Transverse colon (tissue), 4 donors: ENCODE data around the gene CDKAL1. TPM values are rescaled to one million over a fixed set of nuclear protein-coding genes. Genes with fewer than 3 reads are reported as not detected.

Source experiments
- DNase-seq: peaks from one replicate; pipeline ENCODE4 v3.0.0-alpha.2; 2019
- H3K27ac ChIP-seq, 4 donors: fragments of 200-600 bp; sonication (generic); 2 replicates each; pipeline ENCODE4 v1.5.1; 2016 to 2018; ENCODE audit warnings: inconsistent platforms in 4 of 4
- H3K27me3 ChIP-seq: fragments of 200-600 bp; sonication (generic); 2 replicates; pipeline ENCODE4 v1.5.1; 2017; ENCODE audit warnings: inconsistent platforms
- H3K36me3 ChIP-seq, 4 donors: fragments of 200-600 bp; sonication (generic); 2 replicates each; pipeline ENCODE4 v1.5.1; 2017 to 2019; ENCODE audit warnings: inconsistent platforms in 4 of 4
- H3K4me1 ChIP-seq, 4 donors: fragments of 200-600 bp; sonication (generic); 2 replicates each; pipeline ENCODE4 v1.5.1; 2017 to 2020; ENCODE audit warnings: inconsistent platforms in 4 of 4
- H3K4me3 ChIP-seq, 4 donors: fragments of 200-600 bp; sonication (generic); 1 replicate in 1 of 4; 2 replicates in 3 of 4; pipeline versions ENCODE4 v1.5.1 to v1.6.1; 2017 to 2019; ENCODE audit warnings: inconsistent platforms in 4 of 4
- H3K9me3 ChIP-seq, 2 donors: fragments of 200-600 bp; sonication (generic); 2 replicates each; pipeline ENCODE4 v1.5.1; 2017 to 2019; ENCODE audit warnings: inconsistent platforms in 2 of 2
- CTCF ChIP-seq, 5 experiments: fragments of 200-600 bp in 3 of 5; fragments of 450-650 bp in 2 of 5; sonication (generic) in 3 of 5; IDR thresholded peaks; 1 replicate in 2 of 5; 2 replicates in 3 of 5; pipeline ENCODE4 v1.5.1; 2016 to 2017; ENCODE audit warnings: antibody characterized with exemption in 5 of 5, inconsistent platforms in 3 of 5, mild to moderate bottlenecking in 2 of 5, moderate library complexity in 1 of 5
- EP300 ChIP-seq: sonication (generic); formaldehyde crosslinking; IDR thresholded peaks from one replicate; pipeline ENCODE4 v1.6.1; 2017; ENCODE audit warnings: antibody characterized with exemption, low read depth
- POLR2A ChIP-seq: fragments of 450-650 bp; IDR thresholded peaks from one replicate; pipeline ENCODE4 v1.6.1; 2016; ENCODE audit warnings: antibody characterized with exemption, mild to moderate bottlenecking, moderate library complexity
- POLR2AphosphoS5 ChIP-seq, 3 donors: sonication (generic); formaldehyde crosslinking; IDR thresholded peaks; one replicate each; pipeline ENCODE4 v1.6.1; 2016; ENCODE audit warnings: antibody characterized with exemption in 3 of 3
- WGBS, 2 donors: methylation state at CpG; one replicate each; pipeline ENCODE4 v1.1.5; 2018; ENCODE audit warnings: low coverage in 1 of 2; 5-methylcytosine and 5-hydroxymethylcytosine counted together
- in situ Hi-C, 4 donors: fragments of 200-750 bp; cut with MboI; loops; one replicate each; pipeline versions ENCODE4 v1.15.0 to v1.15.1; 2017; ENCODE audit warnings: low sequenced_read_pairs in 3 of 4, low pct_ligation_motif_present in 1 of 4, low pct_unique_long_range_greater_than_20kb in 1 of 4
- intact Hi-C: fragments of 100-400 bp; cut with DNase I; formaldehyde crosslinking; loops from one replicate; pipeline ENCODE4 v1.15.1; 2023; ENCODE audit warnings: low total_unique reads
- total RNA-seq, 4 donors: library from RNA; depleted of rRNA; stranded (reverse); fragments of >200 nt; gene quantifications; one replicate each; pipeline ENCODE4 v1.1.0, GENCODE V29; 2016

Gene CDKAL1
- total RNA-seq, 4 donors from 2014 or later: 4.8 to 21.7 (median 12.5) TPM

GRCh38 chr6:21110684-21111083, 576.4 kb downstream of the CDKAL1 start:
- intact Hi-C loops (no loop called here), in situ Hi-C loops (no loop called here)
- Histone ChIP-seq H3K9me3 (no peaks in the 10 kb centered on the region), H3K27ac (no peak overlapping the region), H3K36me3 (no peaks in the 10 kb centered on the region), H3K27me3 (no peaks in the 10 kb centered on the region), H3K4me3 (no peak overlapping the region), H3K4me1 (peaks cover 0 to 9% (median 2%) of the 10 kb centered on the region in 4 donors)
- no peak for TF ChIP-seq POLR2A
- TF ChIP-seq EP300: no peak
- no peak for TF ChIP-seq CTCF (IDR thresholded peaks at IDR 0.05)
- no peak for TF ChIP-seq POLR2AphosphoS5 (IDR thresholded peaks at IDR 0.05)
- DNase-seq: no peak
- 85 to 96% methylated on average over 3 to 5 of the region's 5 CpGs for WGBS, 2 donors

- TF ChIP-seq POLR2AphosphoS5 (IDR thresholded peaks at IDR 0.05) (no peak), EP300 (no peak)
- H3K4me3 ChIP-seq: no peak overlapping the region
- in situ Hi-C loops: no loop called here
- no peak overlapping the region for H3K27ac ChIP-seq
- DNase-seq: no peak
- intact Hi-C loops: no loop called here
- 67 to 93% methylated on average over 3 to 4 of the region's 4 CpGs for WGBS, 2 donors
- no peaks in the 10 kb centered on the region for H3K9me3 ChIP-seq
- peaks cover 0 to 9% (median 2%) of the 10 kb centered on the region in 4 donors for H3K4me1 ChIP-seq
- H3K36me3 ChIP-seq: no peaks in the 10 kb centered on the region
- no peaks in the 10 kb centered on the region for H3K27me3 ChIP-seq
These were observed 577.0 kb downstream of the CDKAL1 start for GRCh38 chr6:21111093-21111725.

GRCh38 chr6:21115111-21115510, 580.9 kb downstream of the CDKAL1 start:
- no peak overlapping the region for H3K27ac ChIP-seq
- H3K9me3 ChIP-seq: no peaks in the 10 kb centered on the region
- 50 to 77% methylated on average over 1 to 2 of the region's 2 CpGs for WGBS, 2 donors
- in situ Hi-C loops: no loop called here
- H3K36me3 ChIP-seq: no peaks in the 10 kb centered on the region
- no peak for TF ChIP-seq POLR2AphosphoS5 (IDR thresholded peaks at IDR 0.05)
- TF ChIP-seq CTCF (IDR thresholded peaks at IDR 0.05): no peak
- no peak for TF ChIP-seq EP300
- TF ChIP-seq POLR2A: no peak
- DNase-seq: no peak
- no peak overlapping the region for H3K4me3 ChIP-seq
- intact Hi-C loops: no loop called here
- H3K27me3 ChIP-seq: no peaks in the 10 kb centered on the region
- H3K4me1 ChIP-seq: peaks cover 0 to 3% (median 0%) of the 10 kb centered on the region in 4 donors

- peaks cover 0 to 3% (median 0%) of the 10 kb centered on the region in 4 donors for H3K4me1 ChIP-seq
- intact Hi-C loops (no loop called here), in situ Hi-C loops (no loop called here)
- H3K27me3 ChIP-seq: no peaks in the 10 kb centered on the region
- no peak for DNase-seq
- no peak overlapping the region for H3K27ac ChIP-seq
- TF ChIP-seq POLR2AphosphoS5 (IDR thresholded peaks at IDR 0.05) (no peak), CTCF (IDR thresholded peaks at IDR 0.05) (no peak), EP300 (no peak), POLR2A (no peak)
- no peak overlapping the region for H3K4me3 ChIP-seq
- H3K36me3 ChIP-seq: no peaks in the 10 kb centered on the region
- 83 to 88% methylated on average over 2 to 3 of the region's 3 CpGs for WGBS, 2 donors
- no peaks in the 10 kb centered on the region for H3K9me3 ChIP-seq
These were observed 582.5 kb downstream of the CDKAL1 start for GRCh38 chr6:21116736-21117135.
